ENCODE data around the gene MAPK1IP1L.
"Not testable (repeated sequence)": the region's sequence is repeated elsewhere in the genome, so short reads cannot be mapped to it uniquely, and the experiment has no call there.

Gene MAPK1IP1L

DNA sequence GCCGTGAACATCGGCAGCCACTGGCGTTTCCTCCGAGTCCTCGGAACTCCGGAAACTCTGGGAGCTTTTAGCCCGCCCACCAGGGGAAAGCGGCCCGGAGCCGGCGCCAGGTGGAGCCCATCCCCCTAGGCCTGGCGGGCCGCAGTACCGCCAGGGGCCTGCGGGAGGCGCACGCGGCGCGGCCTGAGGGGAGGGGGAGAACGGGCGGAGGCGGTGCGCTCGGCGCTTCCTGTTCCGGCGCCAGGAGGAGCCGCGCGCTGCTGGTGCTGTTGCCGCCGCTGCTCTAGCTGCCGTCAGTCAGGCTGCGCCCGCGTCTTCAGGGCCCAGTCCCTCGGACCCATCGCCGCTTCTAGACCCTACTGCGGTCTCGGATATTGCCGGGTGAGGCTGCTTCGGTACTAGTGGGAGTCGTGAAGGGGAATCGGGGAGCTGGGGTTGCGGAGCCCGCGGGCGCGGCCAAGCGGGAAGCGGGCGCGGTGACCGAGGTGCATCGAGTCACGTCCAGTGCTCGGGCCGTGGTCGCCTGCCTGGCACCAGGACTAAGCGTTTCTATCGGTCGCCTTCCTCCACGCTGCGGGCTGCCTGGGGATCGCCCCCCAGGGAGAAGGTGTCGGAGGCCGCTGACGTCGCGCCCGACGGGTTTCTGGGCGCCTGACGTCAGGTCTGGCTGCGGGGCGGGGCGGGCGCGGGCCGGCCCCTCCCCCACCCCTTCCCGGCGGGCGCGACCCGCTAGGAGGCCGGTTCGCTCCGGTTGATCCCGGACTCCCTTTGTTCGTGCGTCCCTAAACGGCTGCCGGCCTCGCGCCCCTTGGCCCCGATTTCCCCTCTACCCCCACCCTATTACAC is at the start of gene MAPK1IP1L:
MAPK1IP1L (plus strand) TSS at position 225 of the 846 bp plus-strand sequence. CDS start 10,037 bp downstream, outside the sequence.
- DNase-seq, result peak; percentile 91

DNA sequence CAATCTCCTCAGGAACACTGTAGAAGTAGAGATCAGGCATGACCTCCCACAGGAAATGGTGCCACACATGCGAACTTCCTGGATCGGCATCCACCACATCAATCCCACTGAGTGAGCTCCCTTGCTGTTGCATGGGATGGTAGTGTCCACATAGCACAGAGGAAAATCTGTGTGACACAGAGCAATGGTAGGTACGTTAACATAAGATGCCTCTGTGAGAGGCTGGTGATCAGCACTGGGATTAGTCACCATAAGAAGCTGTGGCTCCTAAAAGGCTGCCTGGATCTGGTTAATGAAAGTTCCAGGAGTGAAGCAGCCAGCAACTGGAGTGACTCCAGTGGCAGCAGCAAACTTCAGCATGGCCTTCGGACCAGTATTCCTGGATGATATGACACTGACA is 46.4 kb upstream of the MAPK1IP1L start:
- DNase-seq, result no peak

DNA sequence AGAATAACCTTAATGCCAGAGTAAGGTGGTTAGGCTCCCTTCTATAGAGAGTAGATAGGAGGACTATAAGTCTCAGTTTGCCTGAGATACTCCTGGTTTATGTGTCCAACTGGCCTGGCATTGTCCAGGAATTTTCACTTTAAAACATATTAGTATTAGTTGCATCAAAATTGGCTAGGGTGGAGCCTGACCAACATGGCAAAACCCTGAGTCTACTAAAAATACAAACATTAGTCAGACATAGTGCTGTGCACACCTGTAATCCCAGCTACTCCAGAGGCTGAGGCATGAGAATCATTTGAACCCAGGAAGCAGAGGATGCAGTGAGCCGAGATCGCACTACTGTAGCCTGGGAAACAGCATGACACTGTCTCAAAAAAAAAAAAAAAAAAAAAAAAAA is 36.4 kb upstream of the MAPK1IP1L start:
- DNase-seq, result no peak

DNA sequence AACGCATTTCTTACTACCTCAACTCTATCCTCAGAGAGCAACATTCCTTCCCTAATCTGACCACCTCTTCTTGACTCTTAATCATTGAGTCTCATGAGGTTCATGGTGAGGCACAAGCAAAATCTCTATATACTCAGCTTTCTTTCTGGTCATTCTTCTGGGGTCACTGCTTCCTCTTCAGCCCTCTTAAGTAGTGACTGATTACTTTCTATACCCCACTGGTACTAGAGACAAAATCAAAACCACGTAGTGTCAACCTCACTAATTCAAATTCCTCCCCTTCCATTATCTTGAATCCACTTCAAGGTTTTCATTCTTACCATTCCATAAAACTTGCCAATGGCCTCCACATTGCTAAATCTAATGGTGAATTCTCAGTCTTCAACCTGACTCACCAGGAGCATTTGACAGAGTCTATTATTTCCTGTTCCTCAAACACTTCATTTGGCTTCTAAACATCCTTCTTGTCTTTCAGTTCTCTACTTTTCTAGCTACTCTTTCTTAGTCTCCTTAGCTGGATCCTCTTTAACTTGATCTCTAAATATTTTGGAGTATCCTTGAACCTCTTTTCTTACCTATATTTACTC is 31.4 kb upstream of the MAPK1IP1L start:
- no peak for DNase-seq

DNA sequence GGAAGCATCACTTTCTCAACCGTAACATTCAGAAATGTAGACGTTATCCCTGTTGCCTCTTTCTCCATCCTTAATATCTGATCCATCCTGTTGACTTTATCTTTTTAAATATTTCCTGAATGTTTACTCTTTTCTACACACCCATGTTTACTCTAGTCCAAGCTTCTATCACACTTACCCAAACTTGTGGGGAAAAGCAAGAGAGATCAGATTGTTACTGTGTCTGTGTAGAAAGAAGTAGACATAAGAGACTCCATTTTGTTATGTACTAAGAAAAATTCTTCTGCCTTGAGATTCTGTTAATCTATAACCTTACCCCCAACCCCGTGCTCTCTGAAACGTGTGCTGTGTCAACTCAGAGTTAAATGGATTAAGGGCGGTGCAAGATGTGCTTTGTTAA is 27.1 kb upstream of the MAPK1IP1L start:
- DNase-seq, result not testable (repeated sequence)

DNA sequence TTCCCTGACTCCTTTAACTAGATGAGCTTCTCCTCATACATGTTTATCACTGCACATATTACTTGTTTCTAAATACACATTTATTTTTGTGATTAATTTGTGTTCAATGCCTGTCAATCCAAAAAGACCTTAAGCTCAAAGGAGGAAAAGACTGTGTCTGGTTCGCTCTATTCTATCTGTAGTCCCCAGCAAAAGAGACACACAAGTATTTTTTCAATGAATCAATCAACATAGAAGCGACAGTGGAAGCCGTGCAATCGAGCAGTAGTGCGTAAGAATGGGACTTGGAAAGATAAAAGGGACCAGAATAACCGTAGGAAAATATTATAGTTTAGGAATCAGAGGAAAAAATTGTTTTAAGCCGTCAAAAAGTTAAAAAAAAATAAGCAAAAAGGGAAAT is 25.5 kb upstream of the MAPK1IP1L start:
- DNase-seq, result no peak

DNA sequence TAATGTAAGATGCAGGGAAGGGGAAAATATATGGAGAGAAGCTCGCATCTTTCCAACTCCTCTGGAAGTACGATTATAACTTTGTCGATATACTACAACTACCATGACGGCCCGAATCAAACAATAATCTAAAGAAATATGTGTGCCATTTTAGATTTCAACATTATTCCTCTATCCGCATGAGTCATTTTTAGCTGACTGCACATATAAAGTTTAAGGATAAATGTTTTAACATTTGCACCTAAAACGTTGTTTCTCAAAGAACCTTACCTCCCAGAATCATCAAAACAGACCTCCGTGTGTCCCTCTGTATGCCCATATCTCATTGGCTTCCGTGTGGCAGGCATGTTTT is 25.0 kb upstream of the MAPK1IP1L start:
- DNase-seq, result no peak

DNA sequence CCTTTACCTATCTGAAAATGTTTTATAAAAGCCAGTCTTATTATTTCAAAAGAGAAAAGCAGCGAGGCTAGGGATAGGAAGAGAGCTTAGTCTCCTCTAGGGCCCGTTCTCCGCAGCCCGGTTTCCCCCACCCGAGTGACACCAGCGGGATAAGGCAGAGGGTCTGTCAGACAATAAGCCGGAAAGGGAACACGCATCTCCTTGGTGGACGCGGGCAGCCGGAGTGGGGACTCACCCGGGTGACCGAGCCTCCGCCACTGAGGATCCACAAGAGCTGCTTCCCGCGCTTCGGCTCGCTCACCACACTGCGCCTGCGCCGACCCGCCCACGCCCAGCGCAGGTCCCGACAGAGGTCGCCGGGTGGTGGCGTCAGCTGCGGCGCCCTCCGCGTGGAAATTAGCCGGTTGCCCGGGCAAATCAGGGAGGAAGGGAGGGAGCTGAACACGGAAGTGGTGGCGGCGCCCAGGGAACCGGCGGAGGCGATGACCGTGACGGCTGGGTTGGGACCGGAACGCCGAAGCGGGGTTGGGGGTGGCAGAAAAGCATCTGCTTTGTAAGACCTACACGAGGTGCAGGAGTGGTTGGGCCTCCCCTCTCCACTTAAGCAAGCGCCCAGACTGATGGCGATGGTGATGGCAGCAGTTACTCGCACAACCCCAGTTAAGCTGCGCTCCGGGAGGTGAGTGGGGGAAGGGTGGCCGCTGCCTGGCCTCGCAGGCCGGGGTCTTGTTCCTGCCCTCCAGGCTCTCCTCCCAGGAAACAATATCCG is 24.5 kb upstream of the MAPK1IP1L start, which contains the start of the genes SOCS4 and WDHD1:
SOCS4 (plus strand) TSS at position 444 of the 769 bp plus-strand sequence. CDS start 15,806 bp downstream, outside the sequence.
WDHD1 (minus strand) TSS at position 307 of the 769 bp plus-strand sequence. CDS start 312 bp downstream, outside the sequence.
- peak; percentile 95 for DNase-seq

DNA sequence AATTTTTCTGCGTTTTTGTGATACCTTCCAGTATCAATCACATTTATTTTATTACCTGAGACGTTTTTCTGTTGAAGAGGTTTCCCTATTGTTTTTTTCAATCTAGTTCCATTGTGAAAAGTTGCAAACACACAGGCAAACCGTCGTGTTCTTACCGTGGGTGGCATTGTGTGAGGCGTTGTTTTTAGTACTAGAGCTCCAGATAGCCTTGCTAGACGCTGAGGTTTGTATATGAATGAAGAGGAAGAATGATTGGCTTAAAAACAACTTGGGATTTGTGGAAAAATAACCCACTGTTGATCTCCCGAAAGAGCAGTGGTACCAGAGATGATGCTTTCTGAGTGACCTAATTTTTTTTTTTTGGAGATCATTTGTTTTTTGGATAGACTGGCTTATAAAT is 23.4 kb upstream of the MAPK1IP1L start:
- no peak for DNase-seq

DNA sequence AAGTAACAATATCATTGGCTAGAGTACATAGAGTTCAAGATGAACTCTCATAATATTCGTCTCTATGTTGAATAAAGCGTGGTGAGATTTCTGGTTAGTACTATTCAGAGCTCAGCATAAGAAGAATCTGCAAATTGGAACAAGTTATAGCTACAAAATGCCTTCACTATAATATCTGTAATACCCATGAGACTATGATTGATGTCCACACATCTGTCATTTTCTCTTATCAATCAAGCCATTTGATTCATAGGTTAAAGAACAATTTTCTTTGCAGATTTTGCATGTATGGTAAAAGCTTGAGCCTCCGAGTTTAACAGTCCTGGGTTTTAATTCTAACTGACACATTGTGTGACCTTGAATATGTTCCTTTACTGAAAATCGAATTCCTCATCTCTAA is 23.0 kb upstream of the MAPK1IP1L start:
- no peak for DNase-seq

DNA sequence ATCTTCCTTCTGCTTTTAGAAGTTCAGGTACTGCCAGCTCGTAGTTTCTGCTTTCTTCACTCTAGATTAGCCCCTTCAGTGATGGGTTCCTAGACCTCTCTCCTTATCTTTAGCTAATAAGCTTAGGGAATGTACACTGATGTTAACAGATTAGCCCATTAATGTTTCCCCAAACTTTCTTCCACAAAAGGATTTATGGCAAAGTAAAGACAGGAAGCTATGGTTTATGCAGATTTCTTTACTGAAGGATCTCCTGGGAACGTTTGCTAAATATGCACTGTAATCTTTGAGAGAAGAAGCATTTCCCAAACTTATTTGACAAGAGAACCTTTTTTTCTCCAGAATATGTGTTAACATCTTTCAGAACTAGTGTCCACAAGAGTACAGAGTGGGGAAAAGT is 20.3 kb upstream of the MAPK1IP1L start:
- DNase-seq, result no peak

DNA sequence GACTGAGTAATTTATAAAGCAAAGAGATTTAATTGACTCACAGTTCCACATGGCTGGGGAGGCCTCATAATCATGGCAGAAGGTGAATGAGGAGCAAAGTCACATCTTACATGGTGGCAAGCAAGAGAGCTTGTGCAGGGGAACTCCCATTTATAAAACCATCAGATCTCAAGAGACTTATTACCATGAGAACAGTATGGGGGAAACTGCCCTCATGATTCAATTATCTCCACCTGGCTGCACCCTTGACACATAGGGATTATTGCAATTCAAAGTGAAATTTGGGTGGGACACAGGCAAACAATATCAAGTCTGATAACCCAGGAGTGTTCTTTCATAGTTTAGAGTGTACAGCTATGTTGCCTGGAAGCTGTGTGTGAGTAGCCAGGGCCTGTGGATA is 13.5 kb upstream of the MAPK1IP1L start:
- DNase-seq, result not testable (repeated sequence)

DNA sequence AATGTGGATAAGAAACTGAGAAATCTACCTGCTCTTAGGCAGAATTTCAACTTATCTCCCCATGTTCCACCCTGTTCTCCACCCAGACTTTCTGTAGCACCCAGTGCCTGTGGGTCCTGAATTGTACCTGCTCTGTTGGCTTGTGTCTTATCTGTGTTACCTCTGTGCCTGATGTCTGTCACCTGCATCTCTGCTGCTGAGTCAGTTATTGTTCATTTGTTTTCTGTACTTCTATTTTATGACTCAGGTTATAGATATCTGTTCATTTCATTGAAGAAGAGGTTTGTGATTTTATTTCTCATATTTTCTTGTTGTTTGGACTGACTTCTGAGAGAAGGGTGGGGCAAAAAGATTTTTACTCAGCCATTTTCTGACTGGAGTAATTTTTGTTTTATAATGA is 12.7 kb upstream of the MAPK1IP1L start:
- no peak for DNase-seq

DNA sequence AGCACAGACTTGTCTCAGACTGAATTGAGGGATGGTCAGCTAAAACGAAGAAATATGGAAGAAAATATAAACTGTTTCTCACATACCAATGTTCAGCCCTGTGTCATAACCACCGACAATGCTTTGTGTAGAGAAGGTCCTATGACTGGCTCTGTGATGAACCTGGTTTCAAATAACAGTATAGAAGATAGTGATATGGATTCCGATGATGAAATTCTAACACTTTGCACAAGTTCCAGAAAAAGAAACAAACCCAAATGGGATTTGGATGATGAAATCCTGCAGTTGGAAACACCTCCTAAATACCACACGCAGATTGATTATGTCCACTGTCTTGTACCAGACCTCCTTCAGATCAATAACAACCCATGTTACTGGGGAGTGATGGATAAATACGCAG is 7.9 kb upstream of the MAPK1IP1L start:
- DNase-seq, result no peak

DNA sequence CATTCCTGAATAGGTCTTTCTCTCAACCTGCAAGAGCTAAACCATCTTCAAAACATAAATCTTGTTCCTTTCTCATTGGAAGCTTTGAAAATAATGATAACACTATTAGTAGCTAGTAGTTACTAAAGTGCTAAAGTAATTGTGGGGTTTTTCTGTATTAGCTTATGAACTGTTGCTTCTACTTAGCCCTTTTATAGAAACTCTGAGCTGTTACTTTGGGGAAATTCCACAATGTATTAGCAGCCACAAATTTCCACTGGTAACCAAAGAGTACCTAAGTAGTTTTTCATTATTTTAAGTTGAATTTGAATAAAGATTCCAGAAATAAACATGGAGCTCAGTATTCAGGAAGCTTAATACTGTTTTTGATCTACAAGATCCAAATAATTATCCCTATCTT is 6.4 kb upstream of the MAPK1IP1L start:
- DNase-seq, result no peak

DNA sequence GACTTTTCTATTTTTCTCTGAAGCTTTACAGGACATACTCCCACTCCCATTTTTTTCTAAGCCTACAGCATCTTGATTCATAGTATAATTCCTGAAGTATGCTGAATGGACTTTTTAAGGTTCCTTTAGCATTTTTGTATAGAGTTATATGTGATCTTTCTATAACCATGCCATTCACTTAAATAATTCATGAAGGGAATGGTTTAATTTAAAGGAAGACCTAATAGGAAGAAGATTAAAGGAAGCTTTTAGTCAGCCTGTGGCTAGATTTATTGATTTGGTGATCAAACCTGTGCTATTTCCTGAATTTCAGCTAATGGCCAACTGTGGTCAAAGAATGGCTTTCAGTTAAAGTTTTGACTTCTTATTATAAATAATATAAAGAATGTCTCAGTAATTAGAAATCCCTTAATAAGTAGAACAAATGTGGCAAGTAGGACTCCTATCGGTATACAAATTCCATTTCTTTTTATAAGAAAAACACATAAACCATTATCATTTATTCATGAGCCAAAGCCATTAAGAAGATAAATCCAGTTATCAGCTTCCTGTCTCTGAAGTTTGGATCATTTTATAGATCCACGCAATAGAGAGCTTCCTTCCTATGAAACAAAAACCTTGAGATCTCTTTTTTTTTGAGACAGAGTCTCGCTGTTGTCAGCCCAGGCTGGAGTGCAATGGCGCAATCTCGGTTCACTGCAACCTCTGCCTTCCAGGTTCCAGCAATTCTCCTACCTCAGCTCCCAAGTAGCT is 4.0 kb upstream of the MAPK1IP1L start:
- DNase-seq, result no peak

DNA sequence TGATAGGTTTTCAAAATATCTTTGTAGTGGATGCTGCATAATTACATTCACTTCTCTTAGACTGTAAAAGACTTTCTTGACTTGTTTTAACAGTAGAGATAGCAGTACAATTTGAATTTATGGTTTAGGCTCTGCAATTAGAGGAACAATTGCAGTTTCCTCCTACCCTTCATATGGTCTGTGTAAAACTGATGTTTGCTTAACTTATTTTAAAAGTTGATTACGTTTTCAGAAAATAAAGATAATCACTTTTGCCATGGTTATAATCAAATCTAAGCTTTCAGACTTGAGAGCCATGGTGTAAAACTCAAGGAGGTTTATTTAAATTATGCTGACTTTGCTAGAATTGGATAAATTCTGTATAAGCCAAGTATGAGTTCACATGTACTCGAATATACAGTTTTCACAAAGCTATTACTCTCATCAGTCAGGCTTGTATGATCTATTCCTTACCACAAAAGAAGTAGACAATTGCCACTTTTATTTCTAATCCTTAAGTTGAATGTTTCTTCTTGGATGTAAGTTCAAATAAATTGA is 2.5 kb upstream of the MAPK1IP1L start:
- no peak for DNase-seq

DNA sequence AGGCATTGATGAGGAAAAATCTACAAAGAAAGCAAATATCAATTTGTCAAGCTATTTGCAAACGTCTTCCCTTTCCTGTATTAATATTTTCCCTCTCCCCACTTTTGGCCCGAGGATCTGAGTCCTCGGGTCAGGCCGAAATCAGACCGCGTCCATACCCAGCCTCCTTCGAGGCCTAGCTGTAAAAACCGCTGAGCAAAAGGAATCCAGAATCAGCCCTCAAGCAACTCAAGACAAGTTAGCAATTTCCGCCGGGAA is 353 bp upstream of the MAPK1IP1L start:
- DNase-seq, result no peak

DNA sequence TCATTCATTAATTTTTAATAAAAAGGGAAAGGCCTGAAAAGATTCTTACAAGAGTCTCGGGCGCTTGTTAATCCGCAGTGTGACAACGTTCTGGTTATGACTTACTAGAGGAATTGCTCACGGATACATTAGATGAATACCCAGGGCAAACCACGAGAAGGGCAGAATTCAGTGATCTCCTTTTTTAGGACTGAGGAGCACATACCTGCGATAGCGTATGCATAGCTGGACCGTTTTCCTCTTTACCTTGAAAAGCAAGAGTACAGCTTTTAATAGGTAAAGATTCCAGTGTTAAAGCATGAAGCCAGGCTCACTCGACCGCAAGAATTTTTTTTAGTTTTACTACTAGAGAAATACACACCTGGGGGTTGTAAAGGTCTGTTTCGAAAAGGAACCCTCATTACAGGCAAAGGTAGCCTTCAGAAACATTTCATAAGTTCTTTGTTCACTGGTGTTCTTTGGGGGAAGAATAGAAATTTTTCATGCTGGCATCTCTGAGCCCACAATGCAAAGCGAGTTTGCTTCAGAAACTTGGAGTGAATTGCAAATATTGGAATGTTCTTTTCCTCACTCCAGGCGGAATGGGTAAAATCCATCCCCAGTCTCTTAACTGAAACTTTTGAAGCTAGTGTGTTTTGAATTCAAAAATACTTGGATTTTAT is 953 bp downstream of the MAPK1IP1L start:
- no peak for DNase-seq

DNA sequence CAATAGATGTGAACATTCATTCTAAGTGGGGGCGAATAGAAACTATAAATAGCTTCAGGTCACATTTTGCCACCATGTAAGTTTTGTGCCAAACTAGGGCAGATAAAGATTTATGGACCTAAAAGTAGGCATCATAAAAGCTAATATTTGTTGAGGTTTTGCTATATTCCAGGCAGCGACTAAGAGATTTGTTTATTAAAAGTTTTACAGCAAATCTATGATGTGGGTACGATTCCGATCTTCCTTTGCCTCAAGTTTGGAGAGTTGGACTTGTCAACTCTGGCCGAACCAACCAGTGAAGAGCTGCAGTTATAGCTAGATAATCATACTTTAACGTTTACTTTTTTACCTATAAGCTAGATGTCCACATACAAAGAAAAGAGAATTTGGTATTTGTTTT is 1.6 kb downstream of the MAPK1IP1L start:
- DNase-seq, result no peak

DNA sequence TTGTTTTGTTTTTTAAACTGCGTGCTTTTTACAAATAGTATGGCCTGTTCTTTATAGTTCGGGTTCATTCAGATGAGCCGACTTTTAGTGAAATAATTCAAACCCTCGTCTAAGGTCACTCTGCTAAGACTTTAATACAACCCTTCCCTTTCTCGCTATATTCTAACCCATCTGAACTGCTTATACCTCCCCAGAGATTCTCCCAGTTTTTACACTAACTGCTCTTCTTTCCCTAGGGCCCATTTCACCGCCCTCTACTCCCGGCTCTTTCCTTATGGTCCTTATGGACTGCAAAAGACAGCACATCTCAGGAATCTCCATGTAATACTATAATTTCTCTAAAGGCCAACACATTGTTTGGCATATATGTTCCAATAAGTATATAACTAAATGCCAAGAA is 2.1 kb downstream of the MAPK1IP1L start:
- no peak for DNase-seq

DNA sequence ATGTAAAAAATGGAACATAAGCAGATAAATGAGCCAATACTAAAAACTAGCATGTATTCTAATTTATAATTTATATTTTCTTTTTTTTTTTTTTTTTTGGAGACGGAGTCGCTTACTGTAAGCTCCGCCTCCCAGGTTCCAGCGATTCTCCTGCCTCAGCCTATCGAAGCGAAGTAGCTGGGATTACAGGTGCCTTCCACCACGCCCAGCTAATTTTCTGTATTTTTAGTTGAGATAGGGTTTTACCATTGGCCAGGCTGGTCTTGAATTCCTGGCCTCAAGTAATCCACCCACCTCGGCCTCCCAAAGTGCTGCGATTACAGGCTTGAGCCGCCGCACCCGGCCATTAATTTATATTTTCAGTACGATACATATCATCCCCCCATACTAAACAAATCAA is 2.7 kb downstream of the MAPK1IP1L start:
- no peak for DNase-seq

Measured in CD4-positive, alpha-beta T cell treated with Interleukin-15 for 1 hour (primary cell).